GM21360 (cell line): ENCODE measurements around the gene PGLYRP4.
"Not testable (repeated sequence)": the region's sequence is repeated elsewhere in the genome, so short reads cannot be mapped to it uniquely, and the experiment has no call there.

ENCODE experiments used
- ATAC-seq: cut with Tn5 transposase; IDR thresholded peaks from one replicate; pipeline ENCODE4 v1.9.1; 2021; ENCODE audit warnings: mild to moderate bottlenecking, moderate library complexity; ENCODE audit not compliant: unreplicated experiment

Gene PGLYRP4

GRCh38 chr1:153341431-153341934 is 7.2 kb downstream of the PGLYRP4 start:
- no peak for ATAC-seq

- no peak for ATAC-seq
Measured at GRCh38 chr1:153340356-153340755, 8.3 kb downstream of the PGLYRP4 start.

GRCh38 chr1:153339802-153340201 is 8.8 kb downstream of the PGLYRP4 start:
- ATAC-seq = no peak

GRCh38 chr1:153337980-153338853 is 10.4 kb downstream of the PGLYRP4 start:
- ATAC-seq = no peak

GRCh38 chr1:153336650-153337049 is 12.0 kb downstream of the PGLYRP4 start:
- ATAC-seq = no peak

- ATAC-seq = no peak
Measured at GRCh38 chr1:153333902-153334301, 14.7 kb downstream of the PGLYRP4 start.

GRCh38 chr1:153324912-153325311 is 23.7 kb downstream of the PGLYRP4 start:
- no peak for ATAC-seq

- ATAC-seq = no peak
Measured at GRCh38 chr1:153322568-153322967, 26.1 kb downstream of the PGLYRP4 start.

GRCh38 chr1:153318145-153318544 is 30.5 kb downstream of the PGLYRP4 start:
- ATAC-seq = not testable (repeated sequence)

GRCh38 chr1:153316013-153316412 is 32.6 kb downstream of the PGLYRP4 start:
- not testable (repeated sequence) for ATAC-seq

- not testable (repeated sequence) for ATAC-seq
Measured at GRCh38 chr1:153314388-153314787, 34.3 kb downstream of the PGLYRP4 start.

GRCh38 chr1:153313288-153313687 is 35.4 kb downstream of the PGLYRP4 start:
- no peak for ATAC-seq

- ATAC-seq = no peak
Measured at GRCh38 chr1:153312570-153313186, 36.0 kb downstream of the PGLYRP4 start, which contains the start of gene PGLYRP3. TSS of gene PGLYRP3 (minus strand) at chr1:153312952. CDS start at chr1:153310665, 2,287 bp downstream.

GRCh38 chr1:153310526-153310925 is 38.1 kb downstream of the PGLYRP4 start:
- no peak for ATAC-seq

- ATAC-seq = no peak
Measured at GRCh38 chr1:153309441-153309840, 39.2 kb downstream of the PGLYRP4 start.

- ATAC-seq = no peak
Measured at GRCh38 chr1:153308540-153308939, 40.1 kb downstream of the PGLYRP4 start.

- no peak for ATAC-seq
Measured at GRCh38 chr1:153307221-153307600, 41.4 kb downstream of the PGLYRP4 start.

GRCh38 chr1:153306303-153307220 is 42.1 kb downstream of the PGLYRP4 start:
- no peak for ATAC-seq

GRCh38 chr1:153305682-153306081 is 43.0 kb downstream of the PGLYRP4 start:
- ATAC-seq = no peak

GRCh38 chr1:153302308-153302707 is 46.3 kb downstream of the PGLYRP4 start:
- ATAC-seq = no peak

GRCh38 chr1:153293851-153294250 is 54.8 kb downstream of the PGLYRP4 start:
- ATAC-seq = no peak
